Eye (tissue), 1 donor: Measurements from ENCODE around the gene OTUD3.
"Not testable (repeated sequence)": the region's sequence is repeated elsewhere in the genome, so short reads cannot be mapped to it uniquely, and the experiment has no call there.

Experiments used
- DNase-seq: peaks from one replicate; pipeline ENCODE4 v3.0.0-alpha.2; 2015

Gene OTUD3

DNA sequence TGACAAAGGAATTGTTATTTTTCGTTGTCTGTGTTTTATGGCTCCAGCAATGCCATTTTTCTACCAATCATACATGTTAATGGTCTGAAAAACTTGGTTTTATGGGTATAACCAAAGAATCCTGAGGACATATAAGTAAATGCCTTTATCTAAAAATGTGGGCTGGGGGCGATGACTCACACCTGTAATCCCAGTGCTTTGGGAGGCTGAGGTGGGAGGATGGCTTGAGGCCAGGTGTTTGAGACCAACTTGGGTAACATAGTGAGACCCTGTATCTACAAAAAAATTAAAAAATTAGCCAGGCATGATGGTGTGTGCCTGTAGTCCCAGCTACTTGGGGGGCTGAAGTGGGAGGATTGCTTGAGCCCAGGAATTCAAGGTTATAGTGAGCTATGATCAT, 12.7 kb upstream of the OTUD3 start:
- not testable (repeated sequence) for DNase-seq

GRCh38 chr1:19869929-19870328, 12.3 kb upstream of the OTUD3 start:
- DNase-seq, result no peak

DNA sequence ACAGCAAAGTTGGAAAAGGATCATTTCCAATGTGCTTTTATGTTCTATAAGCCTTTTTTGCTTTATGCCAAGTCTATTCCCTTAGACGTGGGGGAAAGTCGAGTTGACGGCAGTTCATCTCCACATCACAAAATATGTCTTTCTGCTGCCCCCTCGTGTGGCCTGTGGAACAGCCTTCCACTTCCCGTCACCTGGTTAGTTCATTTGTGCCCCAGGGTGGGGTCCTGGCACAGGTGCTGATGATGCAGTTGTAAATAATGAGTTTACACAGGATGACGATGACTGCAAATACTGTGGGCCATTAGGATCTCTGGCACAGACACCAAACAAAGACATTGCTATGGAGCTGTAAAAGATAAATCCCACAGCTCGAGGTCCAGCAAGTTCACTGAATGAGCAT, 10.0 kb upstream of the OTUD3 start:
- no peak for DNase-seq

- DNase-seq, result no peak
Measured at GRCh38 chr1:19877181-19877750, 4.9 kb upstream of the OTUD3 start.

DNA sequence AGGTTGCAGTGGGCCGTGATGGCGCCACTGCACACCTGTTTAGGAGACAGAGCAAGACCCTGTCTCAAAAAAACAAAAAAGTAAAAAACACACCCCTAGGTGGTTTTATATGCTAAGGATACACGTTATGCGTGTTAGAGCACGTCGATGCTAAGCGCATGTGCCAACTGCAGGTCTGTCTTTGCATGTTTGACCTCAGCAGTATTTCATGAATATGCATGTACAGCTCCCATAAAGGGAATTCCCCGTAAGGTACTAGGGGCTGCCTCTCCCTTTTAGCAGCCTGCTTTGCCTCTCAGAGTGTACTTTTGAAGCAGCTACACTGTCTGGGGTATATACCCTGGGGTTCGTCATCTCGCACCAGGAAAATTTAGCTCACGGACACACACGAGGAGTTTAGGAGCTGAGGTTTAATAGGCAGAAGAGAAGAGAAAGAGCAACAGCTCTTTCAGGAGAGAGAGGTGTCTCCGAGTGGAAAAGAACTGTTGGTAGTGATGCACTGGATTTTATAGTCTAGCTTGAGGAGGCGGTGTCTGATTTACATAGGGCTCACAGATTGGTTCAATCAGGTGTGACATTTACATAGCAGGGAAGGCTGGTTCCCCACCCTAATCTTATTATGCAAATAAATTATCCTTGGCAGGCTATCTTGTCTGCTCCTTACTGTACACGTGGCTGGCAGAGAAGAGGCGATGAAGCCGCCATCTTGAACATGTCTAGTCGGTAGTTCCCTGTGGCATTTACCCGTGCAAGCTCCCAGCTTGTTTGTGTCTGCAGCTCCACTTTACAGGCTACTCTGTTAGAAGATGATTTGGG, 4.2 kb upstream of the OTUD3 start:
- DNase-seq, result no peak

DNA sequence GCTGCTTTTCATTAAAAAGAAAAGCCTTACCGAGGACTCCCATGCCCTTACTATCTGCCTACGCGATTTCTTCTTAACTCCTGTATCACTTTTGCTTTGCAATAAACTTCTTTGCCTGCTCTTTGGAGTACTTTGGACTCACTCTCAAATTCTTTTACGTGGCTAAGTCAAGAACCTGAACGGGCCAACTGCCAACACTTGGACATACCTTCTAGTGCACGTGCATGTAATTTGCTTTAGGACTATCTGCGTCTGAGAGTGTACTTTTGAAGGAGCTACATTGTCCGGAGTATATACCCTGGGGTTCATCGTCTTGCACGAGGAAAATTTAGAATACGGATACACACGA, 3.6 kb upstream of the OTUD3 start:
- no peak for DNase-seq

DNA sequence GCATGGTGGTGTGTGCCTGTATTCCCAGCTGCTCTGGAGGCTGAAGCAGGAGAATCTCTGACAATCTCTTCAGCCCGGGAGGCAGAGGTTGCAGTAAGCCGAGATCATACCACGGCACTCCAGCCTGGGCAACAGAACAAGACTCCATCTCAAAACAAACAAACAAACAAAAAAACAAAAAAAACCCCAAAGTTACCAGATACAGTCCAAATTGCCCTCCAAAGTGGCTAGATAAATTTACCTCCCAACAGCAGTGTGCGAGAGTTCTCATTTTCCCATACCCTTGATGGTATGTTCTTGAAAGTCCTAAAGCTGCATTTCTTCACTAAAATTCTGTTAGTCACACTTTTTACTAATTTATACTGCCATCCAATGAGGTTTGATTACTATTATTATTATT, 3.0 kb upstream of the OTUD3 start:
- DNase-seq, result no peak

DNA sequence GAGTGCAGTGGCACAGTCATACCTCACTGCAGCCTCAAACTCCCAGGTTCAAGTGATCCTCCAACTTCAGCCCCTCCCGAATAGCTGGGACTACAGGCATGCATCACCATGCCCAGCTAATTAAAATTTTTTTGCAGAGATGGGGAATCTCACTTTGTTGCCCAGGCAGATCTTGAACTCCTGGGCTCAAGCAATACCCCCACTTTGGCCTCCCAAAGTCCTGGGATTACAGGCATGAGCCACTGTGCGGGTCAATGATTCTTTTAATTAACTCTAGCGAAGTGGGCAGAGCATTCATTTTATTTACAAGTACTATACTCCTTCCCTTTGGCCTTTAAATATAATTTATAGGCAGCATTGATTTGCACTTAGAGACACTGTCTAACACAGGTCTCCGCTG, 2.5 kb upstream of the OTUD3 start:
- DNase-seq, result no peak

- not testable (repeated sequence) for DNase-seq
Measured at GRCh38 chr1:19880841-19881240, 1.4 kb upstream of the OTUD3 start.

DNA sequence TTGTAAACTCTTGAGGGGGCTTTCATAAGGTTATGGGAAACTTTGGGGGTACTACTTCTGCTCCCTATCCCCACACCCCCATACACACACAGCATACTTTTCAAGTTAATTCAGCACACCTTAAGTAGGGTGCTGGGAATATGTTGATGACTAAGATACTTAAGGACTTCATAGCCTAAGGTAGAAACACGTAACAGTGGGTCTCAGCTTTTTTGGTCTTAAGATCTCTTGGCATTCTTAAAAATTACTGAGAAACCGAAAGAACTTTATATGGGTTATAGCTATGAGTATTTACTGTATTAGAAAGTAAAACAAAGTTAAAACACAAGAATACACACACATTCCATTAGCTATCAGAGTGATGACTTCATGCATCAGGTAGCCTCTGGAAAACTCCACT, 2.1 kb downstream of the OTUD3 start:
- no peak for DNase-seq

DNA sequence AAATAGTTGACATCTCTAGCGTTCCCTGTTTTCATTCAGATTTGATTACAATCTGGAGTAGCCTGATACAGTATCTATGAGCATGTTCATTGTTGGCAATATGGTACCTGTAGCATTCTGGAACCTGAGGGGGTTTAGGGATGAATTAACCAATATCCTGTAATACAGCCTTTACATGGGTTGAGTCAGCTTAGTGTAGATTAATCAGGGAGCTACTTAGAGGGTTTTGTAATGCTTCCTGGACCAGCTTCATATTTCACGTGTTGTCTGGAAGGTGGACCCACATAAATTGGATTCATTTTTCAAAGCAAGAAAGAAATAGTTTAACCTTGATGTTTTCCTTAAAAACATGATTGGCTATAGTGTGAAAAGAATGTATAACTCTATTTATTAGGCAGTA, 3.6 kb downstream of the OTUD3 start:
- DNase-seq, result no peak

- DNase-seq, result no peak
Measured at GRCh38 chr1:19888112-19888511, 5.9 kb downstream of the OTUD3 start.

- DNase-seq, result no peak
Measured at GRCh38 chr1:19889656-19890055, 7.5 kb downstream of the OTUD3 start.

GRCh38 chr1:19892129-19892528, 9.9 kb downstream of the OTUD3 start:
- DNase-seq, result no peak

GRCh38 chr1:19892628-19893168, 10.5 kb downstream of the OTUD3 start:
- no peak for DNase-seq

- DNase-seq, result no peak
Measured at GRCh38 chr1:19893687-19894086, 11.5 kb downstream of the OTUD3 start.

- DNase-seq, result no peak
Measured at GRCh38 chr1:19894218-19894617, 12.0 kb downstream of the OTUD3 start.

- no peak for DNase-seq
Measured at GRCh38 chr1:19901653-19902052, 19.5 kb downstream of the OTUD3 start.

DNA sequence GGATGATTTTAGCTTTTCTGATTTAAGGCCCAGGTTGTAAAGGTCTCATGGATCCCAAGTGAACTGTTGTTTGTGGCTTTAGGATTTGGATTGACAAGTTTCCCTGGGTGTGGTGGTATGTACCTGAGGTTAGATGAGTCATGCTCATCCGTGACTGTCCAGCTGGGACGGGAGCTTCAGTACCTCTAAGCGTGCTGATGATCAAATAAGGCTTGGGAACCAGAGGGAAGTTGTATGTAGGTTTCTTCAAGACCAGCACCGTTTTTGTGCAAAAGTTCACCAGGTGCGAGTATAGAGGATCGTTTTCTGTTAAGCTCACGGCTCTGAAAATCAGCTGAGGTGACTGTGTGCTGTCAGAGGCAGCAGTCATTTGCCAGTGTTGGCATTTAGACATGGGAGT, 21.4 kb downstream of the OTUD3 start:
- no peak for DNase-seq

- no peak for DNase-seq
Measured at GRCh38 chr1:19907456-19907855, 25.3 kb downstream of the OTUD3 start.

DNA sequence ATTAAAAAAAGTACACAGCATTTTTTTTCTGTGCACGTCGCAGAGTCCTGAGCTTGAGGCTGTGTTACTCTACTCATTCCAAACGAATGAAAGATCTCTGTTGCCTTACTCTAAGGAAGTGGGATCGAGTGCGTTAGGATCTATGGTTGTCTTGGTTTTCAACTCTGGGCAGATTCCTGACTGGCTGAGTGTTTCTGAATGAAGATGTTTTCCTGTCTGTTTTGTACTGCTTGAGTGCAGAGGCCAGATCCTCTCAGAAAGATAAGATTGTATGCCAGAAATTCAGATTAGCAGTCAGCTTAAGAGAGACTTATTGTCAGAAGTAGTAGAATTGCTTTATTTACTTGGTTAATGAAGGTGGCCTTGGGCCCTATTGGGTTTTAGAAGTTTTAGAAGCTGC, 27.2 kb downstream of the OTUD3 start:
- no peak for DNase-seq

DNA sequence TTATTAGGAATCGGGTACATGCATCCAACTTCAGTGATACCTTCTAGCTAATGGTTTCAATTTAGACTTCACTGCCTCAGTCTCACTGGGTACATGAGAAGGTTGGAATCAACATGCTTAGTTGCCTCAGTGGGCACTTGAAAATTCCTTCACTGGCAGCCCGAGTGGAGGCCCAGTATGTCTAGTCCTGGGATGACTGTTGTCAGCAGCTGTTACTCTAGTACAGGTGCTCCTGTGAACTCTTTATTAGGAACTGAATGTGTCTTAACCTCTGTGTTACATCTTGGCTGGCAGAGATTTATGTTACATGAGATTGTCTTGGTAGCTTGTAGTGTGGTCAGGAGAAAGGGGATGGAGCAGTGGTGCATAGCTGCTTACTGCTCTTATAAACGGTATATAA, 27.8 kb downstream of the OTUD3 start:
- DNase-seq, result no peak

DNA sequence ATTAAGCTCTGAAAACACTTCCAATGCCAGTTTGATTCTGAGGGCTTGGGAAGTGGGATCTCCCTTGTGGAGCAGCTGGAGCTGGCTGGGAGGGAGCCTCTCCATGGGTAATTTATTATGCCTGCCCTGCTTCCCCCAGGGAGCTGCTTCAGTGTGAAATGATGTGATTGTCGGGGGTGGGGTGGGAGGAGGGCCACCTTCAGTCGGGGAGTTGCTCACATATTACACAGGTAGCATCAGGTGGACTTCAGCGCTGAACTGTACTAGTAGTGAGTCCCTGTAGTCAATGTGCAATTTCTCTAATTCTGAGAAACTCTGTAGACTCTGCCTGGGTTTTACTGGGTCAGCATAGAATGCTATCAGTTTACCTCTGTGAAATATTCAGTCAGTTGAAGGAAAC, 28.5 kb downstream of the OTUD3 start:
- DNase-seq, result no peak

DNA sequence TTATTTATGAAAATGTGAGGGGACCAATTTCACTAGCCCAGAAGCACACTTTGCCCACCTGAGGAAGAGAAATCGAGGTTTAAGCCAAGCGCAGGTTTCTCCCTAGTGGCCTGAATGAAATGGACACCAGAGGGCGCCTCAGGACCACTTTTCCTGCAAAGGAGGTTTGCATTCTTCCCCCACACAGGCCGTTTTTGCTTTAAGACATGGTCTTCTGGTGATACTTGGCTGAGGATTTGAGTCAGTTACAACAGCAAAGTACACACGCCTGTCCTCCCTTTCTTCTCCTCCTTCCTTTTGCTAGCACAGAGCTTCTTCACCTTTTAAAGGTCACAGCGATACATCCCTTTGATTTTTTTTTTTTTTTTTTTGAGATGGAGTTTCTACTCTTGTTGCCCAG, 35.9 kb downstream of the OTUD3 start:
- peak; percentile 95 for DNase-seq
